Measurements from ENCODE around the gene STK16. TPM values are rescaled to one million over a fixed set of nuclear protein-coding genes. Genes with fewer than 3 reads are reported as not detected.
A peak's percentile ranks its signal among the peaks of the same experiment; 100 is the strongest.
"Not testable (repeated sequence)": the region's sequence is repeated elsewhere in the genome, so short reads cannot be mapped to it uniquely, and the experiment has no call there.

STK16 gene
- total and polyA plus RNA-seq, 8 donors: 1.2 to 55.9 (median 36.4) TPM

- H3K4me3 ChIP-seq: no peak overlapping the region
- no peaks in the 10 kb centered on the region for H3K9me3 ChIP-seq
- peak overlapping the region in 2 of 5 donors; percentile 39 to 65 for H3K27ac ChIP-seq
- TF ChIP-seq CTCF (IDR thresholded peaks at IDR 0.05): no peak
- no peak for TF ChIP-seq POLR2A (IDR thresholded peaks at IDR 0.05)
- no peaks in the 10 kb centered on the region for H3K27me3 ChIP-seq
- intact Hi-C loops (cut with DNase I; ENCODE audit: low total_unique reads): loop anchor here (10.0 kb wide), 1 partner anchor 61 kb away; the partner anchor contains the start of genes ANKZF1 and ATG9A
- peaks cover 43 to 64% (median 59%) of the 10 kb centered on the region in 4 donors for H3K36me3 ChIP-seq
- WGBS, 5 donors: 88 to 93% (median 92%) methylated on average over 12 of the region's 12 CpGs
- no peak for DNase-seq
- peaks cover 3 to 65% (median 29%) of the 10 kb centered on the region in 4 donors for H3K4me1 ChIP-seq
Measured at GRCh38 chr2:219285373-219285735, 40.1 kb downstream of the STK16 start.

- Histone ChIP-seq H3K9me3 (no peaks in the 10 kb centered on the region), H3K36me3 (peaks cover 43 to 60% (median 53%) of the 10 kb centered on the region in 4 donors), H3K27me3 (no peaks in the 10 kb centered on the region), H3K4me1 (peaks cover 0 to 59% (median 24%) of the 10 kb centered on the region in 4 donors), H3K27ac (peak overlapping the region in 2 of 5 donors; percentile 39 to 65), H3K4me3 (no peak overlapping the region)
- DNase-seq: peak in 1 of 2 donors; percentile 80
- intact Hi-C loops (cut with DNase I; ENCODE audit: low total_unique reads): loop anchor here (10.0 kb wide), 1 partner anchor 61 kb away; the partner anchor contains the start of genes ANKZF1 and ATG9A
- TF ChIP-seq CTCF (IDR thresholded peaks at IDR 0.05): no peak
- TF ChIP-seq POLR2AphosphoS5 (IDR thresholded peaks at IDR 0.05): no peak
- no peak for TF ChIP-seq POLR2A (IDR thresholded peaks at IDR 0.05)
- no peak for TF ChIP-seq EP300 (IDR thresholded peaks at IDR 0.05)
- 66 to 76% (median 75%) methylated on average over 12 to 17 of the region's 17 CpGs for WGBS, 5 donors
Measured at GRCh38 chr2:219285894-219286425, 40.7 kb downstream of the STK16 start.

- H3K27me3 ChIP-seq: no peaks in the 10 kb centered on the region
- no peak for DNase-seq
- intact Hi-C loops (cut with DNase I; ENCODE audit: low total_unique reads): loop anchor here (10.0 kb wide), 1 partner anchor 62 kb away; the partner anchor contains the start of genes ANKZF1 and ATG9A
- peaks cover 36 to 54% (median 47%) of the 10 kb centered on the region in 4 donors for H3K36me3 ChIP-seq
- no peaks in the 10 kb centered on the region for H3K9me3 ChIP-seq
- peak overlapping the region in 2 of 5 donors; percentile 39 to 65 for H3K27ac ChIP-seq
- 62 to 87% (median 68%) methylated on average over 7 to 12 of the region's 12 CpGs for WGBS, 5 donors
- no peak overlapping the region for H3K4me3 ChIP-seq
- TF ChIP-seq EP300 (IDR thresholded peaks at IDR 0.05) (no peak), POLR2AphosphoS5 (IDR thresholded peaks at IDR 0.05) (no peak), POLR2A (IDR thresholded peaks at IDR 0.05) (no peak), CTCF (IDR thresholded peaks at IDR 0.05) (no peak)
- H3K4me1 ChIP-seq: peaks cover 0 to 53% (median 23%) of the 10 kb centered on the region in 4 donors
Measured at GRCh38 chr2:219286436-219287115, 41.3 kb downstream of the STK16 start.

- intact Hi-C loops (cut with DNase I; ENCODE audit: low total_unique reads): loop anchor here (10.0 kb wide), 1 partner anchor 62 kb away; the partner anchor contains the start of genes ANKZF1 and ATG9A
- Histone ChIP-seq H3K4me1 (peaks cover 0 to 48% (median 23%) of the 10 kb centered on the region in 4 donors), H3K27ac (peak overlapping the region in 1 of 5 donors; percentile 65), H3K36me3 (peaks cover 31 to 48% (median 42%) of the 10 kb centered on the region in 4 donors)
- H3K4me3 ChIP-seq, DNase-seq, H3K27me3 ChIP-seq, H3K9me3 ChIP-seq: not testable (repeated sequence)
- 84 to 91% (median 87%) methylated on average over 6 of the region's 6 CpGs for WGBS, 5 donors
Measured at GRCh38 chr2:219287116-219287440, 41.8 kb downstream of the STK16 start.

Data from stomach (tissue), 9 donors.